IMR-90 (cell line): ENCODE data around the gene MAP2K6. TPM values are rescaled to one million over a fixed set of nuclear protein-coding genes. Genes with fewer than 3 reads are reported as not detected.

Experiments
- ATAC-seq: fragments of 200-7000 bp; cut with Tn5 transposase; 2 replicates; pipeline ENCODE4 v1.9.1; 2020; ENCODE audit warnings: low read depth, mild to moderate bottlenecking, moderate library complexity
- BruUV-seq: library from RNA; stranded (reverse); fragments of 400-500 nt; replicated peaks from 2 replicates; lab custom pipeline; 2021; lab: Mats Ljungman, UMichigan
- CTCF ChIA-PET: fragments of 300-600 bp; formaldehyde crosslinking; extraction: SDS; loops from one replicate; lab custom pipeline; 2021; ENCODE audit warnings: antibody characterized with exemption; lab: Yijun Ruan, JAX
- POLR2A ChIA-PET: fragments of 300-600 bp; sonication (Branson Sonifier 250); formaldehyde crosslinking; loops from one replicate; lab custom pipeline; 2022; ENCODE audit warnings: antibody characterized with exemption; ENCODE audit not compliant: unreplicated experiment; lab: Charles Lee
- DNase-seq: peaks from one replicate; pipeline ENCODE4 v3.0.0; 2013
- H2AFZ ChIP-seq: replicated peaks from 2 replicates; pipeline ENCODE3; 2013; ENCODE audit warnings: low read length, mild to moderate bottlenecking; ENCODE audit not compliant: poor library complexity
- H2AK5ac ChIP-seq: 2 replicates; pipeline ENCODE4 v1.6.1; 2013; ENCODE audit warnings: low read depth, low read length, inconsistent platforms
- H2AK9ac ChIP-seq: replicated peaks from 2 replicates; pipeline ENCODE3; 2013; ENCODE audit warnings: mild to moderate bottlenecking, low read depth, low read length, moderate library complexity; ENCODE audit not compliant: poor library complexity
- H2BK120ac ChIP-seq: 2 replicates; pipeline ENCODE4 v1.6.1; 2013; ENCODE audit warnings: low read depth, low read length, inconsistent platforms
- H2BK15ac ChIP-seq: 3 replicates; pipeline ENCODE4 v1.6.1; 2013; ENCODE audit warnings: low read depth, low read length, inconsistent platforms
- H2BK20ac ChIP-seq: 2 replicates; pipeline ENCODE4 v1.6.1; 2013; ENCODE audit warnings: low read depth, mild to moderate bottlenecking, inconsistent platforms, low read length, moderate library complexity
- H2BK5ac ChIP-seq: 2 replicates; pipeline ENCODE4 v1.6.1; 2013; ENCODE audit warnings: mild to moderate bottlenecking, low read depth, low read length, inconsistent platforms; ENCODE audit not compliant: poor library complexity, severe bottlenecking
- H3K14ac ChIP-seq: replicated peaks from 2 replicates; pipeline ENCODE4 v1.6.1; 2013; ENCODE audit warnings: low read depth, low read length, inconsistent platforms
- H3K18ac ChIP-seq: 2 replicates; pipeline ENCODE4 v1.6.1; 2013; ENCODE audit warnings: low read depth, low read length, control low read depth
- H3K23ac ChIP-seq: 2 replicates; pipeline ENCODE4 v1.6.1; 2013; ENCODE audit warnings: low read depth, low read length, inconsistent platforms
- H3K27ac ChIP-seq: 2 replicates; pipeline ENCODE4 v1.5.1; 2013; ENCODE audit warnings: mild to moderate bottlenecking, control low read depth, low read length; ENCODE audit not compliant: insufficient read depth
- H3K27me3 ChIP-seq: 2 replicates; pipeline ENCODE4 v1.6.1; 2013; ENCODE audit warnings: low read length; ENCODE audit not compliant: control insufficient read depth, insufficient read depth
- H3K36me3 ChIP-seq: 2 replicates; pipeline ENCODE4 v1.6.1; 2013; ENCODE audit warnings: low read length, mixed read lengths; ENCODE audit not compliant: control insufficient read depth, insufficient read depth
- H3K4ac ChIP-seq: 2 replicates; pipeline ENCODE4 v1.6.1; 2013; ENCODE audit warnings: low read depth, low read length, inconsistent platforms
- H3K4me1 ChIP-seq: 2 replicates; pipeline ENCODE4 v1.6.1; 2013; ENCODE audit warnings: low read length, mixed read lengths; ENCODE audit not compliant: control insufficient read depth, insufficient read depth
- H3K4me2 ChIP-seq: 2 replicates; pipeline ENCODE4 v1.6.1; 2013; ENCODE audit warnings: low read depth, mild to moderate bottlenecking, control low read depth, low read length, moderate library complexity
- H3K4me3 ChIP-seq: 2 replicates; pipeline ENCODE4 v1.5.1; 2013; ENCODE audit warnings: low read depth, mild to moderate bottlenecking, control low read depth, low read length, moderate library complexity; ENCODE audit not compliant: insufficient read depth
- H3K56ac ChIP-seq: 2 replicates; pipeline ENCODE4 v1.6.1; 2013; ENCODE audit warnings: low read length, inconsistent platforms; ENCODE audit not compliant: insufficient read depth; ENCODE audit errors: extremely low read depth
- H3K79me1 ChIP-seq, 2 experiments: 2 replicates each; pipeline ENCODE4 v1.6.1; 2013; ENCODE audit warnings: low read length in 2 of 2, inconsistent platforms in 1 of 2, low read depth in 1 of 2
- H3K9ac ChIP-seq: 2 replicates; pipeline ENCODE4 v1.6.1; 2013; ENCODE audit warnings: low read depth, low read length, control low read depth
- H3K9me1 ChIP-seq: 2 replicates; pipeline ENCODE4 v1.6.1; 2013; ENCODE audit warnings: low read length, inconsistent platforms; ENCODE audit not compliant: insufficient read depth
- H3K9me3 ChIP-seq: 2 replicates; pipeline ENCODE4 v1.6.1; 2013; ENCODE audit warnings: low read length; ENCODE audit not compliant: control insufficient read depth, insufficient read depth
- H4K20me1 ChIP-seq: 2 replicates; pipeline ENCODE4 v1.6.1; 2013; ENCODE audit warnings: low read length, inconsistent platforms; ENCODE audit not compliant: insufficient read depth
- H4K5ac ChIP-seq: 2 replicates; pipeline ENCODE4 v1.6.1; 2013; ENCODE audit warnings: mild to moderate bottlenecking, low read depth, low read length, control low read depth
- H4K8ac ChIP-seq, 2 experiments: 2 replicates each; pipeline ENCODE4 v1.6.1; 2013; ENCODE audit warnings: low read depth in 2 of 2, low read length in 2 of 2, control low read depth in 1 of 2, inconsistent platforms in 1 of 2
- H4K91ac ChIP-seq: 2 replicates; pipeline ENCODE4 v1.6.1; 2013; ENCODE audit warnings: low read depth, low read length, inconsistent platforms; ENCODE audit not compliant: insufficient read depth
- BHLHE40 ChIP-seq: fragments of 150-350 bp; IDR thresholded peaks from 2 replicates; pipeline ENCODE4 v1.6.1; 2016; ENCODE audit warnings: mild to moderate bottlenecking, low read depth, low read length
- CEBPB ChIP-seq: IDR thresholded peaks from 2 replicates; pipeline ENCODE4 v1.6.1; 2012; ENCODE audit warnings: low read depth, low read length, improper control_type of control experiment
- CHD1 ChIP-seq: IDR thresholded peaks from 2 replicates; pipeline ENCODE4 v1.6.1; 2012; ENCODE audit warnings: low read depth, low read length, improper control_type of control experiment
- FOS ChIP-seq: fragments of 150-350 bp; IDR thresholded peaks from 2 replicates; pipeline ENCODE4 v1.6.1; 2016; ENCODE audit warnings: low read depth, low read length
- MAFK ChIP-seq: IDR thresholded peaks from 2 replicates; pipeline ENCODE4 v1.6.1; 2012; ENCODE audit warnings: low read depth, low read length, improper control_type of control experiment
- MAZ ChIP-seq: IDR thresholded peaks from 2 replicates; pipeline ENCODE4 v1.6.1; 2012; ENCODE audit warnings: low read depth, mild to moderate bottlenecking, low read length, improper control_type of control experiment, moderate library complexity, borderline replicate concordance
- MXI1 ChIP-seq: IDR thresholded peaks from 2 replicates; pipeline ENCODE4 v1.6.1; 2012; ENCODE audit warnings: low read depth, mild to moderate bottlenecking, low read length, moderate library complexity, borderline replicate concordance
- NFE2L2 ChIP-seq: fragments of 150-350 bp; IDR thresholded peaks from 2 replicates; pipeline ENCODE4 v1.6.1; 2016; ENCODE audit warnings: low read depth, mild to moderate bottlenecking, low read length
- POLR2A ChIP-seq: IDR thresholded peaks from 2 replicates; pipeline ENCODE4 v1.6.1; 2012; ENCODE audit warnings: mild to moderate bottlenecking, low read depth, low read length
- RAD21 ChIP-seq: IDR thresholded peaks from 2 replicates; pipeline ENCODE4 v1.6.1; 2012; ENCODE audit warnings: low read length, improper control_type of control experiment
- RCOR1 ChIP-seq: IDR thresholded peaks from 2 replicates; pipeline ENCODE4 v1.6.1; 2012; ENCODE audit warnings: mild to moderate bottlenecking, low read length, improper control_type of control experiment; ENCODE audit not compliant: insufficient replicate concordance
- RFX5 ChIP-seq: IDR thresholded peaks from 2 replicates; pipeline ENCODE4 v1.8.0; 2012; ENCODE audit warnings: low read depth, mild to moderate bottlenecking, low read length, moderate library complexity
- SMC3 ChIP-seq: fragments of 150-350 bp; IDR thresholded peaks from 2 replicates; pipeline ENCODE4 v1.6.1; 2016; ENCODE audit warnings: low read depth, mild to moderate bottlenecking, antibody characterized with exemption, low read length, moderate library complexity
- WGBS, 2 experiments: methylation state at CpG; one replicate each; pipeline versions ENCODE4 v1.1.5 to v1.1.7; 2013; ENCODE audit warnings: missing lambda C conversion rate in 2 of 2; ENCODE audit not compliant: insufficient read length in 1 of 2; ENCODE audit errors: extremely low coverage in 2 of 2; 5-methylcytosine and 5-hydroxymethylcytosine counted together
- dilution Hi-C: fragments of 300-500 bp; cut with HindIII; formaldehyde crosslinking; loops from one replicate; pipeline ENCODE4 v1.14.3; 2018; ENCODE audit warnings: low sequenced_read_pairs; ENCODE audit not compliant: unreplicated experiment
- in situ Hi-C: fragments of 300-500 bp; cut with MboI; formaldehyde crosslinking; loops from 3 replicates; pipeline ENCODE4 v1.14.3; 2019; ENCODE audit warnings: low sequenced_read_pairs, inconsistent platforms, mixed read lengths
- intact Hi-C: fragments of 100-400 bp; cut with micrococcal nuclease; formaldehyde crosslinking; loops from 2 replicates; pipeline ENCODE4 v1.10.0; 2022
- polyA plus RNA-seq, 3 experiments: library from polyadenylated mRNA; depleted of rRNA; stranded (reverse); fragments of >200 nt; gene quantifications; 2 replicates each; pipeline ENCODE4 v1.2.3, GENCODE V29; 2012; ENCODE audit warnings: low replicate concordance in 1 of 3
- total RNA-seq: library from RNA; depleted of rRNA; stranded (reverse); fragments of >200 nt; gene quantifications from 2 replicates; pipeline ENCODE4 v1.2.3, GENCODE V29; 2012
- TF ChIP-seq, protein P1 (sequence below): fragments of 150-350 bp; IDR thresholded peaks from 2 replicates; pipeline ENCODE4 v1.6.1; 2016; ENCODE audit warnings: low read depth, mild to moderate bottlenecking, low read length, moderate library complexity, borderline replicate concordance
- TF ChIP-seq, protein P2 (sequence below): conservative IDR thresholded peaks from 2 replicates; pipeline ENCODE4 v1.5.1; 2012; ENCODE audit warnings: mild to moderate bottlenecking, low read depth, low read length, improper control_type of control experiment
- TF ChIP-seq, protein P3 (sequence below): fragments of 150-350 bp; IDR thresholded peaks from 2 replicates; pipeline ENCODE4 v1.6.1; 2017; ENCODE audit warnings: mild to moderate bottlenecking, antibody characterized with exemption, low read length, low read depth

The MAP2K6 gene
- total and polyA plus RNA-seq, 2 of the 4 experiments (the other 2 are of a cell fraction): 2.4 to 5.7 TPM

DNA sequence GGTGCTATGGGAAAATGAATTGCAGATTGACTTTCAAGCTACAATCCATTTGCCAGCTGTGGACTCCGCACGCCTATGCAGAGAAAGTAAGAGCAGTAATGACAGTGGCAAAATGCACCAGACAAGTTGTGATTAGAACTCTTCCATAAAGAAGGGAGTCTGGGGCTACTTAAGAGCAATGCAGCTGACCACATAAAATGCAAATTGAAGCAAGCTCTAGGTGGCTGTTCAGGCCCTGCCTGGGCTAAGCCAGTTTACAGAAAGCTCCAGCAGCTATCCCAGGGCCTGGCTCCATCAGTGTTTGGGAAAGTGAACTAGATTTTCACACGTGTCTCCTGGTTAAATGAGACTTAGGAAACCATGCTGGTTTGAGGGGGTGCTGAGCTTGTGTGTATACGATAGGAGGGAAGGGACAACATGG lies 2.2 kb upstream of the MAP2K6 start:
- Histone ChIP-seq H3K27ac (no peak overlapping the region), H3K9ac (no peak overlapping the region), H2BK120ac (no peak overlapping the region), H3K9me3 (no peaks in the 10 kb centered on the region), H3K4me2 (no peak overlapping the region), H3K4ac (no peak overlapping the region), H3K36me3 (no peaks in the 10 kb centered on the region), H2BK5ac (no peak overlapping the region), H2AK9ac (no peak overlapping the region), H3K23ac (no peak overlapping the region), H4K20me1 (no peaks in the 10 kb centered on the region), H2BK15ac (no peak overlapping the region), H3K9me1 (no peaks in the 10 kb centered on the region), H4K5ac (no peak overlapping the region), H4K8ac (no peak overlapping the region), H3K4me3 (no peak overlapping the region), H2AFZ (no peak overlapping the region), H3K79me1 (no peaks in the 10 kb centered on the region), H3K27me3 (no peaks in the 10 kb centered on the region), H4K91ac (no peak overlapping the region), H3K4me1 (no peaks in the 10 kb centered on the region), H3K14ac (no peak overlapping the region), H3K56ac (no peak overlapping the region), H3K18ac (no peak overlapping the region), H2AK5ac (no peak overlapping the region), H2BK20ac (no peak overlapping the region)
- intact Hi-C loops: no loop called here
- no peak for TF ChIP-seq MAZ
- no peak for TF ChIP-seq MXI1
- no peak for TF ChIP-seq MAFK
- no peak for TF ChIP-seq RFX5
- TF ChIP-seq RAD21: no peak
- TF ChIP-seq CEBPB: no peak
- TF ChIP-seq CHD1: no peak
- no peak for TF ChIP-seq POLR2A
- TF ChIP-seq, protein P1, sequence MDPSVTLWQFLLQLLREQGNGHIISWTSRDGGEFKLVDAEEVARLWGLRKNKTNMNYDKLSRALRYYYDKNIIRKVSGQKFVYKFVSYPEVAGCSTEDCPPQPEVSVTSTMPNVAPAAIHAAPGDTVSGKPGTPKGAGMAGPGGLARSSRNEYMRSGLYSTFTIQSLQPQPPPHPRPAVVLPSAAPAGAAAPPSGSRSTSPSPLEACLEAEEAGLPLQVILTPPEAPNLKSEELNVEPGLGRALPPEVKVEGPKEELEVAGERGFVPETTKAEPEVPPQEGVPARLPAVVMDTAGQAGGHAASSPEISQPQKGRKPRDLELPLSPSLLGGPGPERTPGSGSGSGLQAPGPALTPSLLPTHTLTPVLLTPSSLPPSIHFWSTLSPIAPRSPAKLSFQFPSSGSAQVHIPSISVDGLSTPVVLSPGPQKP: no peak
- TF ChIP-seq RCOR1: no peak
- no peak for TF ChIP-seq NFE2L2
- TF ChIP-seq, protein P2, sequence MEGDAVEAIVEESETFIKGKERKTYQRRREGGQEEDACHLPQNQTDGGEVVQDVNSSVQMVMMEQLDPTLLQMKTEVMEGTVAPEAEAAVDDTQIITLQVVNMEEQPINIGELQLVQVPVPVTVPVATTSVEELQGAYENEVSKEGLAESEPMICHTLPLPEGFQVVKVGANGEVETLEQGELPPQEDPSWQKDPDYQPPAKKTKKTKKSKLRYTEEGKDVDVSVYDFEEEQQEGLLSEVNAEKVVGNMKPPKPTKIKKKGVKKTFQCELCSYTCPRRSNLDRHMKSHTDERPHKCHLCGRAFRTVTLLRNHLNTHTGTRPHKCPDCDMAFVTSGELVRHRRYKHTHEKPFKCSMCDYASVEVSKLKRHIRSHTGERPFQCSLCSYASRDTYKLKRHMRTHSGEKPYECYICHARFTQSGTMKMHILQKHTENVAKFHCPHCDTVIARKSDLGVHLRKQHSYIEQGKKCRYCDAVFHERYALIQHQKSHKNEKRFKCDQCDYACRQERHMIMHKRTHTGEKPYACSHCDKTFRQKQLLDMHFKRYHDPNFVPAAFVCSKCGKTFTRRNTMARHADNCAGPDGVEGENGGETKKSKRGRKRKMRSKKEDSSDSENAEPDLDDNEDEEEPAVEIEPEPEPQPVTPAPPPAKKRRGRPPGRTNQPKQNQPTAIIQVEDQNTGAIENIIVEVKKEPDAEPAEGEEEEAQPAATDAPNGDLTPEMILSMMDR: no peak
- TF ChIP-seq, protein P3, sequence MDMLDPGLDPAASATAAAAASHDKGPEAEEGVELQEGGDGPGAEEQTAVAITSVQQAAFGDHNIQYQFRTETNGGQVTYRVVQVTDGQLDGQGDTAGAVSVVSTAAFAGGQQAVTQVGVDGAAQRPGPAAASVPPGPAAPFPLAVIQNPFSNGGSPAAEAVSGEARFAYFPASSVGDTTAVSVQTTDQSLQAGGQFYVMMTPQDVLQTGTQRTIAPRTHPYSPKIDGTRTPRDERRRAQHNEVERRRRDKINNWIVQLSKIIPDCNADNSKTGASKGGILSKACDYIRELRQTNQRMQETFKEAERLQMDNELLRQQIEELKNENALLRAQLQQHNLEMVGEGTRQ: no peak
- no peak for TF ChIP-seq SMC3
- TF ChIP-seq FOS: no peak
- no peak for TF ChIP-seq BHLHE40
- BruUV-seq: no TSS peak
- ATAC-seq: no peak
- in situ Hi-C loops: no loop called here
- no peak for DNase-seq
- CTCF ChIA-PET: interaction anchor here (1.5 kb wide), 1 partner anchor 18 kb away, joined by 6 read pairs; no protein-coding TSS in a partner anchor
- WGBS, 2 experiments: no CpG with 5 or more reads among the region's 4 CpGs
- dilution Hi-C loops: no loop called here
- POLR2A ChIA-PET: no interaction called here
